Fibroblast of peridontal ligament (primary cell): Measurements from ENCODE around the gene GTSE1.
"Not testable (repeated sequence)": the region's sequence is repeated elsewhere in the genome, so short reads cannot be mapped to it uniquely, and the experiment has no call there.

ENCODE experiments used
- DNase-seq: peaks from one replicate; pipeline ENCODE4 v3.0.0-alpha.2; 2010; ENCODE audit errors: extremely low read depth

Gene GTSE1

GRCh38 chr22:46296257-46297150 lies at the start of gene GTSE1:
TSS of gene GTSE1 (plus strand) at chr22:46296870. CDS start at chr22:46297401, 531 bp downstream.
- DNase-seq = peak; percentile 95

GRCh38 chr22:46247443-46247975 lies 49.2 kb upstream of the GTSE1 start:
- DNase-seq = no peak

- DNase-seq = peak; percentile 64
Measured at GRCh38 chr22:46250035-46250782, 46.5 kb upstream of the GTSE1 start, which contains the start of gene CDPF1. TSS of gene CDPF1 (minus strand) at chr22:46250293. CDS start at chr22:46248284, 2,009 bp downstream.

GRCh38 chr22:46250783-46251125 lies 45.9 kb upstream of the GTSE1 start:
- DNase-seq = no peak

GRCh38 chr22:46251266-46251665 lies 45.4 kb upstream of the GTSE1 start:
- DNase-seq = peak; percentile 11

- DNase-seq = no peak
Measured at GRCh38 chr22:46251816-46252380, 44.8 kb upstream of the GTSE1 start.

- DNase-seq = no peak
Measured at GRCh38 chr22:46256358-46256958, 40.2 kb upstream of the GTSE1 start.

- DNase-seq = no peak
Measured at GRCh38 chr22:46259374-46259773, 37.3 kb upstream of the GTSE1 start.

GRCh38 chr22:46260038-46260437 lies 36.6 kb upstream of the GTSE1 start:
- no peak for DNase-seq

- DNase-seq = peak; percentile 21
Measured at GRCh38 chr22:46262449-46263215, 34.0 kb upstream of the GTSE1 start.

GRCh38 chr22:46263216-46263590 lies 33.5 kb upstream of the GTSE1 start, which contains the start of gene PKDREJ:
TSS of gene PKDREJ (minus strand) at chr22:46263343. CDS start at chr22:46263322, 21 bp downstream.
- DNase-seq = no peak

- not testable (repeated sequence) for DNase-seq
Measured at GRCh38 chr22:46264520-46264919, 32.1 kb upstream of the GTSE1 start.

- DNase-seq = not testable (repeated sequence)
Measured at GRCh38 chr22:46265627-46266026, 31.0 kb upstream of the GTSE1 start.

GRCh38 chr22:46267431-46268279 lies 29.0 kb upstream of the GTSE1 start, which contains the start of gene TTC38:
TSS of gene TTC38 (plus strand) at chr22:46268008. CDS start at chr22:46268040, 32 bp downstream.
- peak; percentile 67 for DNase-seq

GRCh38 chr22:46269564-46269963 lies 27.1 kb upstream of the GTSE1 start:
- no peak for DNase-seq

GRCh38 chr22:46272196-46272595 lies 24.5 kb upstream of the GTSE1 start:
- DNase-seq = no peak

GRCh38 chr22:46272762-46273431 lies 23.8 kb upstream of the GTSE1 start:
- DNase-seq = no peak

- no peak for DNase-seq
Measured at GRCh38 chr22:46273432-46274148, 23.1 kb upstream of the GTSE1 start.

GRCh38 chr22:46274381-46274780 lies 22.3 kb upstream of the GTSE1 start:
- DNase-seq = no peak
